Osteoblast (primary cell): ENCODE measurements around the gene PLCG1. TPM values are rescaled to one million over a fixed set of nuclear protein-coding genes. Genes with fewer than 3 reads are reported as not detected.

Experiments
- DNase-seq: peaks from one replicate; pipeline ENCODE4 v3.0.0; 2011; ENCODE audit warnings: low spot score, mixed read lengths; ENCODE audit not compliant: insufficient read length; ENCODE audit errors: missing footprints
- H2AFZ ChIP-seq: 2 replicates; pipeline ENCODE4 v1.6.0; 2011; ENCODE audit warnings: mild to moderate bottlenecking, low read length
- H3K27ac ChIP-seq: 2 replicates; pipeline ENCODE4 v1.5.1; 2011; ENCODE audit warnings: mild to moderate bottlenecking, low read depth, low read length, moderate library complexity
- H3K27me3 ChIP-seq: 2 replicates; pipeline ENCODE4 v1.6.0; 2012; ENCODE audit warnings: mild to moderate bottlenecking, control low read depth, inconsistent platforms, low read length, moderate library complexity; ENCODE audit not compliant: insufficient read depth
- H3K36me3 ChIP-seq: 2 replicates; pipeline ENCODE4 v1.5.1; 2011; ENCODE audit warnings: mild to moderate bottlenecking, low read length, control low read depth, moderate library complexity; ENCODE audit not compliant: insufficient read depth
- H3K4me1 ChIP-seq: 2 replicates; pipeline ENCODE4 v1.5.1; 2011; ENCODE audit warnings: mild to moderate bottlenecking, low read length, control low read depth, moderate library complexity; ENCODE audit not compliant: insufficient read depth
- H3K4me2 ChIP-seq: 2 replicates; pipeline ENCODE4 v1.6.0; 2011; ENCODE audit warnings: mild to moderate bottlenecking, low read length; ENCODE audit not compliant: insufficient read depth
- H3K4me3 ChIP-seq: fragments of 200-600 bp; sonication (generic); 3 replicates; pipeline ENCODE4 v1.5.1; 2012; ENCODE audit warnings: mild to moderate bottlenecking, low read length, inconsistent platforms; ENCODE audit not compliant: insufficient read depth
- H3K79me2 ChIP-seq: 2 replicates; pipeline ENCODE4 v1.6.0; 2012; ENCODE audit warnings: mild to moderate bottlenecking, low read length, control low read depth, inconsistent platforms; ENCODE audit not compliant: insufficient read depth
- H3K9me3 ChIP-seq: 2 replicates; pipeline ENCODE4 v1.5.1; 2011; ENCODE audit warnings: low read depth, low read length, control low read depth
- H4K20me1 ChIP-seq: 2 replicates; pipeline ENCODE4 v1.6.0; 2012; ENCODE audit warnings: mild to moderate bottlenecking, low read length, control low read depth; ENCODE audit not compliant: insufficient read depth
- CTCF ChIP-seq: IDR thresholded peaks from 2 replicates; pipeline ENCODE4 v1.5.1; 2011; ENCODE audit warnings: mild to moderate bottlenecking, low read depth, low read length, moderate library complexity; ENCODE audit errors: extremely low read depth
- total RNA-seq: library from RNA; depleted of rRNA; stranded (reverse); fragments of >200 nt; gene quantifications from 2 replicates; pipeline ENCODE4 v1.2.3, GENCODE V29; 2012

Gene PLCG1
- total RNA-seq, 1 donor: 72.4 TPM

GRCh38 chr20:41166201-41167117 is 29.1 kb downstream of the PLCG1 start:
- no peaks in the 10 kb centered on the region for H3K4me1 ChIP-seq
- H3K27me3 ChIP-seq: no peaks in the 10 kb centered on the region
- peak; percentile 65 for DNase-seq
- no peak for TF ChIP-seq CTCF
- H4K20me1 ChIP-seq: peaks cover 9% of the 10 kb centered on the region
- no peak overlapping the region for H3K4me2 ChIP-seq
- H3K36me3 ChIP-seq: peaks cover 75% of the 10 kb centered on the region
- H3K27ac ChIP-seq: no peak overlapping the region
- H3K4me3 ChIP-seq: no peak overlapping the region
- no peaks in the 10 kb centered on the region for H3K9me3 ChIP-seq
- peaks cover 4% of the 10 kb centered on the region for H3K79me2 ChIP-seq
- no peak overlapping the region for H2AFZ ChIP-seq

- H3K36me3 ChIP-seq: peaks cover 79% of the 10 kb centered on the region
- DNase-seq: no peak
- no peak overlapping the region for H2AFZ ChIP-seq
- peaks cover 9% of the 10 kb centered on the region for H4K20me1 ChIP-seq
- no peaks in the 10 kb centered on the region for H3K27me3 ChIP-seq
- no peak overlapping the region for H3K4me3 ChIP-seq
- no peak overlapping the region for H3K27ac ChIP-seq
- peaks cover 4% of the 10 kb centered on the region for H3K79me2 ChIP-seq
- no peaks in the 10 kb centered on the region for H3K9me3 ChIP-seq
- no peak for TF ChIP-seq CTCF
- H3K4me2 ChIP-seq: no peak overlapping the region
- H3K4me1 ChIP-seq: no peaks in the 10 kb centered on the region
Measured at GRCh38 chr20:41167118-41167470, 29.8 kb downstream of the PLCG1 start.

GRCh38 chr20:41167481-41168253 is 30.3 kb downstream of the PLCG1 start:
- Histone ChIP-seq H3K79me2 (peaks cover 4% of the 10 kb centered on the region), H3K4me2 (no peak overlapping the region), H3K27me3 (no peaks in the 10 kb centered on the region), H3K27ac (no peak overlapping the region), H3K4me3 (no peak overlapping the region), H3K36me3 (peaks cover 84% of the 10 kb centered on the region), H2AFZ (no peak overlapping the region), H3K9me3 (no peaks in the 10 kb centered on the region), H4K20me1 (peaks cover 9% of the 10 kb centered on the region), H3K4me1 (no peaks in the 10 kb centered on the region)
- DNase-seq: peak; percentile 55
- TF ChIP-seq CTCF: no peak
